GM18507 (cell line): ENCODE measurements around the gene CAMKMT.

Experiments
- DNase-seq: peaks from one replicate; pipeline ENCODE4 v3.0.0; 2011; ENCODE audit warnings: low read depth; ENCODE audit not compliant: insufficient read length; ENCODE audit errors: extremely low spot score
- FAIRE-seq: peaks from 2 replicates; lab custom pipeline; 2011; peaks lifted over from hg19 to GRCh38; lab: Jason Lieb, UNC

CAMKMT gene

GRCh38 chr2:44671276-44671675 is 309.5 kb downstream of the CAMKMT start:
- no peak for DNase-seq
- FAIRE-seq: no peak

DNA sequence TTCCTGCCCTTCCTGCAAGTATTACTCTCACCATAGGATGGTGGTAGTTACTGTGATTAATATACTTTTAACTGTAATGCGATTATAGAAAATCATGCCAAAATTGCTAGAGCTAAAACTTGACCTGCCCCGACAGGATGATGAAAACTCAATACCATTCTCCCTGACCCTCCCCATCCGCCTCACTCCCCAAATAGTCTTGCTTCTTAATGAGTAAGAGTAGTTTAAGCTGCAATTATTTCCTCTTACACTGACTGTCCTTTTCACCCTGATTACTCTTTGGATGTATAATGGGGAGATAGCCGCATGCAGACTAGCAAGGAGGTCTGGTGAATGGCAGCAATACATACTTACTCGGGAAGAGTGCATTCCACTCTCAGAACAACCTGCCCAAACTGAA is 310.2 kb downstream of the CAMKMT start:
- DNase-seq: no peak
- FAIRE-seq: no peak

DNA sequence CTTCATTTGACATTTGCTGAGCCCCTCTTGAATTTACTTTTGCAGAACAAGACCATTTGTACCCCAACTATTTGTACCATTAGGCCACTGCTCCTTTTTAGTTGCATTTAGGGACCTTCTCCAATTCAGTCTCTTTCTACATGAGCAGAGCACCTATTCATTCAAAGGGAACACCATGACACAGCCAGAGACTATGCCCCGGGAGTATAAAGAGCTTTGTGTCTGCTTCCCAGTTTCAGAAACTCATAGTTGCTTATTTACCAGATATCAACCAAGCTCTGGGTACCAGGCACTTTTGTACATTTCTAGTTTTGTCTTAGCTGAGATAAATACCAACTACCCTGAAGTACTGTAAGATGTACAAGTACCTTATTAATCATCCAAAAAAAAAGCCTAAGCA is 310.7 kb downstream of the CAMKMT start:
- DNase-seq: no peak
- no peak for FAIRE-seq

GRCh38 chr2:44674473-44675284 is 312.9 kb downstream of the CAMKMT start:
- FAIRE-seq (no peak), DNase-seq (no peak)

- FAIRE-seq: no peak
Measured at GRCh38 chr2:44676379-44676778, 314.6 kb downstream of the CAMKMT start.

DNA sequence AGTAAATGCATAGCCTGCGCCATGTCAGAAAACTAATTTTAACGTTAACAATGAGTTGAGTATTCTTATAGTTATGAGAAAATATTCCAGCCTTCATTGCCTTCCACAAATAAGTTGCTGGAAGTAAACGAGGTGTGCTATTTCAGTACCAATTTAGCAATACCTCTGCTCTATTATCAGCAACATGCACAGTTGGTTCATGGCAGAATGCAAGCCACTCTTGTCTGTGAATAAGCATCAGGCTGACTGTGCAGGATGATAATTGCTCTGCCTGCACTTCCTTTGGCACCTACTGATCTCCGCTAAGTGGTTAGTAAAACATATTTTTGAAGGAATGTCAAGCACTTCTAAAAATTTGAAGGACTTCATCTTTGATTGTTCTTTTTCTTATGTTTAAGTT is 317.8 kb downstream of the CAMKMT start:
- FAIRE-seq: no peak
- no peak for DNase-seq

More at GRCh38 chr2:44676379-44676778, 314.6 kb downstream of the CAMKMT start:
- no peak for DNase-seq

DNA sequence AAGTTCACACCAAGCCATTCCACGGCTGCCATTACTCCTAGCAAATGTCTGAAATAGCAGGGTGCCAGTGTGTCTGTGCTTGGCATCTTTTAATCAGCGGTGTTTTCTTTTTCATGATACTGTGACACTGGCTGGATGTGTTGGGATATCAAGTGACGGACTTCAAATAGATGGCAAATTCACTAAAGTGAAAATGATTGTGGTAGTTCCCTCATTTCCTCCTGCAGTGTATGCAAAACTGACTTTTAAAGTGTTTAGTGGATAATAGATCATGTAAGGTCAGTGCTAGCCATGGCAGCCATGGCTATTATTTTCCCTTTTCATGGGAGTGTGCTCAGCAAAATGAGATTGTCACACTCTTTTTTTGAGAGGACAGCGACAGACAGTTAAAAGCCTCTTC is 318.2 kb downstream of the CAMKMT start:
- no peak for FAIRE-seq
- no peak for DNase-seq

GRCh38 chr2:44680424-44680971 is 318.8 kb downstream of the CAMKMT start:
- no peak for FAIRE-seq
- no peak for DNase-seq

DNA sequence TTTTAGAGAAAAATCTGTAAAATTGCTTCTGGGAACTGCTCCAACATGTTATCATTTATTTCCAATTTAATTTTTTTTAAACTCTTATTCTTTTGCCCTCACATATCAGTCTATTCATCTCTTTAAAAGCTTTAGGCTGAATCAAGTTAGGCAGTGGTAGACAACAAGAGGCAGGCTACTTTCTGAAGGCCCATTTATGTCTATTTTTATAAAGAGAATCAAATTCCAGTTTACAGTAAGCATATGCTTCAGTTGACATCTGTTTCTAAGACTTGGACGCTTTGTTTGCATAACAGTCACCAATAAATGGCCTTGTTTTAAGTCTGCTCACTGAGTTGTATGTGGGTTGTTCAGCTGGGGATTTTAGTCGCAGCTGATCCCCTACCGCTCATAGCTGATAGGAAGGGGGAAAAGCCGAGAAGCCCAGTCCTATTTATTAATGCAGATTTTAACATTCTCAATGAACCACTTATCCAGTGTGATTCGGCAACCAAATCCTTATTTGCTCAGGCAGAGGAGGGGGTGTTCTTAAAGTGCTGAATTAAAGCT is 319.3 kb downstream of the CAMKMT start:
- FAIRE-seq (no peak), DNase-seq (no peak)

DNA sequence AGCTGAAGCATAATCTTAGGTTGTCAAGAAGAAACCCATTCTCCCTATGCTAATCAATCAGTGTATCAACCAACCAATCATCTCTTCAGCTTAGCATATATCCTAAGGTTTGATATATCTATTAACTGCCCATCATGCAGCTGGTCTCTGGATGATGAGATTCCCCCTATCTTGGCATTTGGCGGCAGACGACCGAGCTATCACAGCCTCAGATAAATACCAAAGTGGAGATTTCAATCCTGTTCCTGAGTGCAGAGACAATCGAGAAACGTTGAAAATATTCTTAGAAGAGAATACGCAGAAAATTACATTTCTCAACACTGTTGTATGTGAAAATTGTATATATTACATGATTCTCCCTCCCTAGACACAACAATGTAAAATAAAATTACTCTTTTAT is 320.7 kb downstream of the CAMKMT start:
- FAIRE-seq: no peak
- no peak for DNase-seq

DNA sequence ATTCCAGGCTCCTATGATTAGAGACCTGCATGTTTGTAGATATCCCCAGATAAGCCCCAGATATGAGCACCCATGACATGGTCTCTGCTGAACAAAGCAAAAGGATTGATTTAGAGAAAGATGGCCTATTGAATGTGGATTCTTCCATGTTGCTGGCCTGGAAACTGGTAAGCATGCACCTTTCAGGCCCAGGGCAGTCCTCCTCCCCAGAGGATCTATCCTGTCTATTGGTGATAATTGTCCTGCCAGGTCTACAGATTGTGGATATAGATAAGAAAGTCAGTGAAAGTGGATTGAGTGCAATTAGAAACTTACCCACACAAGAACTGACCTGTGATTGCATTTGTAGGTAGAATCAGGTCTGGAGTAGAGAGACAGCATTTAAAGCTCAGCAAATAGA is 322.8 kb downstream of the CAMKMT start:
- FAIRE-seq (no peak), DNase-seq (no peak)

DNA sequence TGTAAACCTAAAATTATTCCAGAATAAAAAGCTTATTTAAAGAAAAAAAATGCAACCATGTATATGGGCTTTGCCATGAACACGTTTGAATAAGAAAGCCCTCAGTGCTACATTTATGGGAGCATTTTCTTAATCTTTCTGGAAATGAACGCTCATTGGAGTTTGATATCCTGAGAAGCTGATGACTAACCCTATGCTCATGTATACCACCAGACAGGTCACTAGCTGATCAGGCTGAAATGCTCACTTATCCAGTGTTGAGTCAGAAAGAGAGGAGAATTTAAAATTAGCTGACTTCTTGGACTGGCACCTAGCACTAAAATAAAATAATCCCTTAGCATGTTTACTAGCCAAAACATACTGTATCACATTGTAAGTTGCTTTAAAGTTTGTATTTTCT is 324.8 kb downstream of the CAMKMT start:
- FAIRE-seq (no peak), DNase-seq (no peak)

GRCh38 chr2:44687686-44688455 is 326.1 kb downstream of the CAMKMT start:
- FAIRE-seq: no peak
- DNase-seq: no peak

- FAIRE-seq (no peak), DNase-seq (no peak)
Measured at GRCh38 chr2:44688456-44689124, 326.8 kb downstream of the CAMKMT start.

DNA sequence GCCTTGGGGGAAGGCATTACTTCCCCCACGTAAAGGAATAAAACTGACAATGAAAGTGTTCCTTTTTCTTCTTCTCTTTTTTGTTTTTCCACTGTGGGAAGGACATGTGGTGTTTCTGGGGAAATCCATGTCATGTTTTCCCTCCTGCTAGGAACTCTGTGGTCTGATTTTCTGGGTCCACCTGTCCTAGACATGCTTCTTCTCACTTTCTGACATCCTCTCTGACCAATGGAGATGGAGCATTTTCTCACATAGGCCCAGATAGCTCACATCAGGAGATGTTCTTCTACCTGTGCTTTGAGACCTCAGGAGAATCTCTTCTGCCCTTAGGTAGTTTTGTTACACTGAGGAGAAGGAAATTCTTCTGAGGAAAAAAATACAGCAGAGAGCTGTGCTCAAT is 327.8 kb downstream of the CAMKMT start:
- DNase-seq: no peak
- FAIRE-seq: no peak

- FAIRE-seq: no peak
- DNase-seq: no peak
Measured at GRCh38 chr2:44691174-44691785, 329.5 kb downstream of the CAMKMT start.

- DNase-seq (no peak), FAIRE-seq (no peak)
Measured at GRCh38 chr2:44692821-44693220, 331.1 kb downstream of the CAMKMT start.

GRCh38 chr2:44700824-44701223 is 339.1 kb downstream of the CAMKMT start:
- DNase-seq (no peak), FAIRE-seq (no peak)

GRCh38 chr2:44705356-44705755 is 343.6 kb downstream of the CAMKMT start:
- no peak for FAIRE-seq
- DNase-seq: no peak
